ENCODE measurements around the gene GLIS1.
A peak's percentile ranks its signal among the peaks of the same experiment; 100 is the strongest.

DNA sequence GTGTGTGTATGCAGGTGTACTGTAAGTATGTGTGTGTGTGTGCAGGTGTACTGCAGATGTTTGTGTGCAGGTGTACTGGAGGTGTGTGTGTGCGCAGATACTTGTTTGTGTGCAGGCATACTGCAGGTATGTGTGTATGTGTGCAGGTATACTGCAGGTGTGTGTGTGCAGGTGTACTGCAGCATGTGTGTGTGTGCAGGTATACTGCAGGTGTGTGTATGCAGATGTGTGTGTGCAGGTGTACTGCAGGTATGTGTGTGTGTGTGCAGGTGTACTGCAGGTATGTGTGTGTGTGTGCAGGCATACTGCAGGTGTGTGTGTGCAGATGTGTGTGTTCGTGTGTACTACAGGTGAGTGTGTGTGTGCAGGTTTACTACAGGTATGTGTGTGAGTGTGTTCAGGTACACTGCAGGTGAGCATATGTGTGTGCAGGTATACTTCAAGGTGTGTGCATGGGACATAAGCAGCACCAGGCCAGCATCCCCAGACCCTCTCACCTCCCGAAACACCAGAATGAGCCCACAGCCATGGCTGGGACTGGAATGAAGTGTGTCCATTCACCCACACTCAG is 182.2 kb downstream of the GLIS1 start:
- TF ChIP-seq, protein P1, sequence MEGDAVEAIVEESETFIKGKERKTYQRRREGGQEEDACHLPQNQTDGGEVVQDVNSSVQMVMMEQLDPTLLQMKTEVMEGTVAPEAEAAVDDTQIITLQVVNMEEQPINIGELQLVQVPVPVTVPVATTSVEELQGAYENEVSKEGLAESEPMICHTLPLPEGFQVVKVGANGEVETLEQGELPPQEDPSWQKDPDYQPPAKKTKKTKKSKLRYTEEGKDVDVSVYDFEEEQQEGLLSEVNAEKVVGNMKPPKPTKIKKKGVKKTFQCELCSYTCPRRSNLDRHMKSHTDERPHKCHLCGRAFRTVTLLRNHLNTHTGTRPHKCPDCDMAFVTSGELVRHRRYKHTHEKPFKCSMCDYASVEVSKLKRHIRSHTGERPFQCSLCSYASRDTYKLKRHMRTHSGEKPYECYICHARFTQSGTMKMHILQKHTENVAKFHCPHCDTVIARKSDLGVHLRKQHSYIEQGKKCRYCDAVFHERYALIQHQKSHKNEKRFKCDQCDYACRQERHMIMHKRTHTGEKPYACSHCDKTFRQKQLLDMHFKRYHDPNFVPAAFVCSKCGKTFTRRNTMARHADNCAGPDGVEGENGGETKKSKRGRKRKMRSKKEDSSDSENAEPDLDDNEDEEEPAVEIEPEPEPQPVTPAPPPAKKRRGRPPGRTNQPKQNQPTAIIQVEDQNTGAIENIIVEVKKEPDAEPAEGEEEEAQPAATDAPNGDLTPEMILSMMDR (IDR thresholded peaks at IDR 0.05; ENCODE audit: insufficient read depth, low read depth, low read length): no peak
- peak; percentile 6 for TF ChIP-seq EZH2 (IDR thresholded peaks at IDR 0.05; ENCODE audit: insufficient read depth, low read length)
